Peyer's patch (tissue), 4 donors: Measurements from ENCODE around the gene GADL1.
A peak's percentile ranks its signal among the peaks of the same experiment; 100 is the strongest.

Source experiments
- POLR2A ChIP-seq, 2 donors: fragments of 450-650 bp; IDR thresholded peaks; one replicate each; pipeline ENCODE4 v1.5.1; 2017; ENCODE audit warnings: antibody characterized with exemption in 2 of 2, mild to moderate bottlenecking in 2 of 2, moderate library complexity in 2 of 2
- TF ChIP-seq, protein P1 (sequence below), 6 experiments: fragments of 450-650 bp in 4 of 6; fragments of 200-600 bp in 2 of 6; sonication (generic) in 1 of 6; IDR thresholded peaks; one replicate each; pipeline ENCODE4 v1.5.1; 2017 to 2019; ENCODE audit warnings: antibody characterized with exemption in 6 of 6, mild to moderate bottlenecking in 3 of 6, moderate library complexity in 1 of 6

DNA sequence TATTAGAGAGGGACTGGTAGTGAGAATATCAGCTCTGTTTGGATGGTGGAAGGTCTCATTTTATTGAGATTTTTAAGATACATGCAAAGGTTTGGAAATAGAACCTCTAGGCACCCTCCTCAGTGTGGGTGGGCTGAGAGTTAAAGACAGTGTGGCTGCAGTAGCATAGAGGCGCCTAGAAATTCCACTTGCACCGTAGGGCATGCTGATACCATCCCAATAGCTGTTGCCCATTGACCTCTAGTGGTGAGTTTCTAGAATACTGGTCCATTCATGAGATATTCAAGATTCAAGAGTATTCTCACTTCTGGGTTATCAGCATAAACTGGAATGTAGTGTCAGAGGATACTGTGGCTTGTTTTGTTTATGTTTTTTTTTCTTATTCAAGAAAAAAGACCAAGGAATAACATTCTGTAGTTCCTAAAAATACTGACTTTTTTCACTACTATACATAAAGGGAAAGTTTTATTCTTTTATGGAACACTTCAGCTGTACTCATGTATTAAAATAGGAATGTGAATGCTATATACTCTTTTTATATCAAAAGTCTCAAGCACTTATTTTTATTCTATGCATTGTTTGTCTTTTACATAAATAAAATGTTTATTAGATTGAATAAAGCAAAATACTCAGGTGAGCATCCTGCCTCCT lies 200.9 kb downstream of the GADL1 start:
- TF ChIP-seq, protein P1, sequence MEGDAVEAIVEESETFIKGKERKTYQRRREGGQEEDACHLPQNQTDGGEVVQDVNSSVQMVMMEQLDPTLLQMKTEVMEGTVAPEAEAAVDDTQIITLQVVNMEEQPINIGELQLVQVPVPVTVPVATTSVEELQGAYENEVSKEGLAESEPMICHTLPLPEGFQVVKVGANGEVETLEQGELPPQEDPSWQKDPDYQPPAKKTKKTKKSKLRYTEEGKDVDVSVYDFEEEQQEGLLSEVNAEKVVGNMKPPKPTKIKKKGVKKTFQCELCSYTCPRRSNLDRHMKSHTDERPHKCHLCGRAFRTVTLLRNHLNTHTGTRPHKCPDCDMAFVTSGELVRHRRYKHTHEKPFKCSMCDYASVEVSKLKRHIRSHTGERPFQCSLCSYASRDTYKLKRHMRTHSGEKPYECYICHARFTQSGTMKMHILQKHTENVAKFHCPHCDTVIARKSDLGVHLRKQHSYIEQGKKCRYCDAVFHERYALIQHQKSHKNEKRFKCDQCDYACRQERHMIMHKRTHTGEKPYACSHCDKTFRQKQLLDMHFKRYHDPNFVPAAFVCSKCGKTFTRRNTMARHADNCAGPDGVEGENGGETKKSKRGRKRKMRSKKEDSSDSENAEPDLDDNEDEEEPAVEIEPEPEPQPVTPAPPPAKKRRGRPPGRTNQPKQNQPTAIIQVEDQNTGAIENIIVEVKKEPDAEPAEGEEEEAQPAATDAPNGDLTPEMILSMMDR (IDR thresholded peaks at IDR 0.05), result peak; percentile 32 to 92 (median 90)
- no peak for TF ChIP-seq POLR2A (IDR thresholded peaks at IDR 0.05)
